ACHN (cell line): ENCODE data around the gene ZNF208.
"Not testable (repeated sequence)": the region's sequence is repeated elsewhere in the genome, so short reads cannot be mapped to it uniquely, and the experiment has no call there.

ENCODE experiments used
- DNase-seq: peaks from one replicate; pipeline ENCODE4 v3.0.0-alpha.2; 2015
- in situ Hi-C: cut with HindIII; loops from 2 replicates; pipeline ENCODE4 v1.10.0; 2017; ENCODE audit warnings: low sequenced_read_pairs, low pct_ligation_motif_present, low pct_unique_long_range_greater_than_20kb

ZNF208 gene

GRCh38 chr19:21891086-21891485 is 119.7 kb downstream of the ZNF208 start:
- in situ Hi-C loops, result no loop called here
- DNase-seq, result no peak

GRCh38 chr19:21890017-21890416 is 120.7 kb downstream of the ZNF208 start:
- in situ Hi-C loops, DNase-seq: not testable (repeated sequence)

GRCh38 chr19:21885516-21885915 is 125.2 kb downstream of the ZNF208 start:
- DNase-seq, in situ Hi-C loops: not testable (repeated sequence)

DNA sequence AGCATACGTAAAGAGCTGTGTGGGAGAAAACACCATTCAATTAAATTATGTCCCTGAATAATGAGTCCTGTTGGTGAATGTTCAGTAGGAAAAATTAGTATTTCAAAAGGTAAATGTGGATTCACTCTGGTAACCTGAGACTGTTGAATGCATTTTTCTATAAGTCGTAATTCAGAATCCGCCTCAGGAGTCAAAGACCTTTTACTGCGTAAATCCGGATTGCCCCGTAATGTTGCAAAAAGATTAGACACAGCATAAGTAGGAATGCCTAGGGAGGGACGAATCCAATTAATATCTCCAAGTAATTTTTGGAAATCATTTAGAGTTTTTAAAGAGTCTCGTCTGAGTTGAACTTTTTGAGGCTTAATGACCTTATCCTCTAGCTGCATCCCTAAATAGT is 126.0 kb downstream of the ZNF208 start:
- not testable (repeated sequence) for DNase-seq

DNA sequence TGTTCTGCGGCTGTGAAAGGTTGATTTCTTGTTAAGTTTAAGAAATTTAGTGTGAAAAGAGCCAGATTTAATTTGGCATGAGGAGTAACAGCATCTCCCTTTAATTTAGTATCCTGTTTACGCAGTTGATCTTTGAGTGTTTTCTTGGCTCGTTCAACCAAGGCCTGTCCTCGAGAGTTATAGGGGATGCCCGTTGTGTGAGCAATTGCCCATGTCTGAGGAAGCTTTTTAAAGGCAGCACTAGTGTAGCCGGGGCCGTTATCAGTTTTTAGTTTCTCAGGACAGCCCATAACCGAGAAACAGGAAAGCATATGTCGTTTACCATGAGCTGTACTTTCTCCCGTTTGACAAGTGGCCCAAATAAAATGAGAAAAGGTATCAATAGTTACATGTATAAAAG is 127.2 kb downstream of the ZNF208 start:
- no peak for DNase-seq
- in situ Hi-C loops, result no loop called here

More for the DNA sequence above, 126.0 kb downstream of the ZNF208 start:
- in situ Hi-C loops, result not testable (repeated sequence)
